Fibroblast of lung (primary cell): ENCODE measurements around the gene CCM2.

Experiments used
- EZH2 ChIP-seq: IDR thresholded peaks from 2 replicates; pipeline ENCODE4 v1.5.1; 2012; ENCODE audit warnings: low read length, control low read depth, mild to moderate bottlenecking; ENCODE audit errors: missing control alignments
- TF ChIP-seq, protein P1 (sequence below), 2 donors: IDR thresholded peaks in 1 of 2; conservative IDR thresholded peaks in 1 of 2; 1 replicate in 1 of 2; 2 replicates in 1 of 2; pipeline ENCODE4 v1.5.1; 2011 to 2012; ENCODE audit warnings: low read length in 2 of 2, control low read depth in 1 of 2, inconsistent platforms in 1 of 2, low read depth in 1 of 2, mild to moderate bottlenecking in 1 of 2

DNA sequence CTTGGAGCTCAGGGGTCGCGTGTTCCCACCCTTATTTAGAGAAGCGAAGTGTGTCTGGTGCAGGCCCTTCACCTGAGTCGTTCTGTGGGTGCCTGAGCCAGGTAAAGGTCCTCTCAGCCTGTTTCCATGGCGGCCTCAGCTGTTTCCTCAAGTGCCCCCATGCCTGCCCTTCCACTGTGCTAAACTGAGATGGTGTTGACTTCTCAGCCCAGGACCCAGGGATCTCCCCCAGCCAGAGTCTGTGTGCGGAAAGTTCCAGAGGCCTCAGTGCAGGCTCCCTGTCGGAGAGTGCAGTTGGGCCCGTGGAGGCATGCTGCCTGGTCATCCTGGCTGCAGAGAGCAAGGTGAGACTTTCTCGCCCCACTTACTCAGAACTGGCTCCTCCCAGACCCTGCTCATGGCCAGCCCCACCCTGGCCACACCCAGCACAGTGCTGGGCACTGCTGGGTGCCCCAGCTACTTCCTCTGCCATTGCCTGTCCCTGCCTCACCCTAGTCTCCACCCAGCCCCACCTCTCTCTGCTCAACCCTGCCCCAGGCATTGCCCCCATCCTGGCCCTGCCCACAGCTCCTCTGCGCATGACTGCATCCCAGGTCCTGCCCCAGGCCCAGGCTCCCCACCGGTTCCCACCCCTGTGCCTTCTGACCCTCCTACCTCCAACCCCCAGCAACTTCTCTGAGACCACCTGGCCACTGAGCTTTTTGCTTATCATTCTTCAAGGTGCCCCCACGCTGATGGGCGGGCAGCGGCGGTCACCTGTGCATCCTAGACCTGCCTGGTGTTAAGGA, 68.4 kb downstream of the CCM2 start:
- TF ChIP-seq, protein P1, sequence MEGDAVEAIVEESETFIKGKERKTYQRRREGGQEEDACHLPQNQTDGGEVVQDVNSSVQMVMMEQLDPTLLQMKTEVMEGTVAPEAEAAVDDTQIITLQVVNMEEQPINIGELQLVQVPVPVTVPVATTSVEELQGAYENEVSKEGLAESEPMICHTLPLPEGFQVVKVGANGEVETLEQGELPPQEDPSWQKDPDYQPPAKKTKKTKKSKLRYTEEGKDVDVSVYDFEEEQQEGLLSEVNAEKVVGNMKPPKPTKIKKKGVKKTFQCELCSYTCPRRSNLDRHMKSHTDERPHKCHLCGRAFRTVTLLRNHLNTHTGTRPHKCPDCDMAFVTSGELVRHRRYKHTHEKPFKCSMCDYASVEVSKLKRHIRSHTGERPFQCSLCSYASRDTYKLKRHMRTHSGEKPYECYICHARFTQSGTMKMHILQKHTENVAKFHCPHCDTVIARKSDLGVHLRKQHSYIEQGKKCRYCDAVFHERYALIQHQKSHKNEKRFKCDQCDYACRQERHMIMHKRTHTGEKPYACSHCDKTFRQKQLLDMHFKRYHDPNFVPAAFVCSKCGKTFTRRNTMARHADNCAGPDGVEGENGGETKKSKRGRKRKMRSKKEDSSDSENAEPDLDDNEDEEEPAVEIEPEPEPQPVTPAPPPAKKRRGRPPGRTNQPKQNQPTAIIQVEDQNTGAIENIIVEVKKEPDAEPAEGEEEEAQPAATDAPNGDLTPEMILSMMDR (conservative IDR thresholded peaks at IDR 0.05 in 1 of 2, IDR thresholded peaks at IDR 0.05 in 1 of 2; ENCODE audit: low read depth in 1 of 2, low read length in 2 of 2), result no peak
- no peak for TF ChIP-seq EZH2
